ENCODE measurements around the gene ANKLE2. TPM values are rescaled to one million over a fixed set of nuclear protein-coding genes. Genes with fewer than 3 reads are reported as not detected.
A peak's percentile ranks its signal among the peaks of the same experiment; 100 is the strongest.

The ANKLE2 gene
- total and polyA plus RNA-seq, 8 donors, result 20.0 to 39.6 (median 23.6) TPM

DNA sequence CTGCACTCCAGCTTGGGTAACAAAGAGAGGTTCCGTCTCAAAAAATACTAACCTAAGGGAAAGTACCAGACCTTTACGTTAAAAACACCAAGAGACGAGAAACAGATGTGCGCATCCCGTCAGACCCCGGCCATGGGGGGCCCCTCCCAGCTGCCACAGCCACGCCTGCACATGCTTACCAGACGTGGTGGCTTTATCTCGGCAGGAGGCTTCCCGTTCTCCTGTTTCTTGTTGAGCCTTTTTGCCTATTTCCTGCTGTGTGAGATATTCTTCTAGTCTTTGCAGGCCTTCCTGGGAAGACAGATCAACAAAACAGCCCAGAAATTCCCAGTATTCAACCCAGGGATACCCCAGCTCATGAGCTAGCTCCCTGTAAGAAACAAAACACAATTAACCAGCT is 27.4 kb downstream of the ANKLE2 start:
- TF ChIP-seq, protein P1, sequence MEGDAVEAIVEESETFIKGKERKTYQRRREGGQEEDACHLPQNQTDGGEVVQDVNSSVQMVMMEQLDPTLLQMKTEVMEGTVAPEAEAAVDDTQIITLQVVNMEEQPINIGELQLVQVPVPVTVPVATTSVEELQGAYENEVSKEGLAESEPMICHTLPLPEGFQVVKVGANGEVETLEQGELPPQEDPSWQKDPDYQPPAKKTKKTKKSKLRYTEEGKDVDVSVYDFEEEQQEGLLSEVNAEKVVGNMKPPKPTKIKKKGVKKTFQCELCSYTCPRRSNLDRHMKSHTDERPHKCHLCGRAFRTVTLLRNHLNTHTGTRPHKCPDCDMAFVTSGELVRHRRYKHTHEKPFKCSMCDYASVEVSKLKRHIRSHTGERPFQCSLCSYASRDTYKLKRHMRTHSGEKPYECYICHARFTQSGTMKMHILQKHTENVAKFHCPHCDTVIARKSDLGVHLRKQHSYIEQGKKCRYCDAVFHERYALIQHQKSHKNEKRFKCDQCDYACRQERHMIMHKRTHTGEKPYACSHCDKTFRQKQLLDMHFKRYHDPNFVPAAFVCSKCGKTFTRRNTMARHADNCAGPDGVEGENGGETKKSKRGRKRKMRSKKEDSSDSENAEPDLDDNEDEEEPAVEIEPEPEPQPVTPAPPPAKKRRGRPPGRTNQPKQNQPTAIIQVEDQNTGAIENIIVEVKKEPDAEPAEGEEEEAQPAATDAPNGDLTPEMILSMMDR (IDR thresholded peaks at IDR 0.05), result no peak
- 82 to 93% methylated on average over 10 of the region's 10 CpGs for WGBS, 2 donors
- no peak overlapping the region for H3K4me3 ChIP-seq
- no peak for DNase-seq
- no peaks in the 10 kb centered on the region for H3K4me1 ChIP-seq
- ATAC-seq, result no peak
- H3K27me3 ChIP-seq, result no peaks in the 10 kb centered on the region
- intact Hi-C loops (cut with DNase I), result no loop called here
- no peak overlapping the region for H3K27ac ChIP-seq
- FAIRE-seq, result no peak
- H3K9me3 ChIP-seq, result no peaks in the 10 kb centered on the region
- H3K36me3 ChIP-seq, result peaks cover 0 to 38% (median 21%) of the 10 kb centered on the region in 3 donors

- Histone ChIP-seq H3K4me3 (no peak overlapping the region), H3K9me3 (no peaks in the 10 kb centered on the region), H3K4me1 (no peaks in the 10 kb centered on the region), H3K27me3 (no peaks in the 10 kb centered on the region), H3K36me3 (peaks cover 0 to 45% (median 21%) of the 10 kb centered on the region in 3 donors), H3K27ac (no peak overlapping the region)
- ATAC-seq, result no peak
- intact Hi-C loops (cut with DNase I), result no loop called here
- TF ChIP-seq, protein P1 (IDR thresholded peaks at IDR 0.05), result no peak
- 92 to 94% methylated on average over 17 of the region's 17 CpGs for WGBS, 2 donors
- DNase-seq, result no peak
- FAIRE-seq, result no peak
These were observed 30.1 kb downstream of the ANKLE2 start for GRCh38 chr12:132731574-132731973.

GRCh38 chr12:132730353-132730752 is 31.3 kb downstream of the ANKLE2 start:
- H3K4me3 ChIP-seq, result no peak overlapping the region
- H3K27me3 ChIP-seq, result no peaks in the 10 kb centered on the region
- no peak for FAIRE-seq
- TF ChIP-seq, protein P1 (IDR thresholded peaks at IDR 0.05), result no peak
- H3K36me3 ChIP-seq, result peaks cover 0 to 54% (median 19%) of the 10 kb centered on the region in 3 donors
- intact Hi-C loops (cut with DNase I), result no loop called here
- peak in 1 of 4 donors; percentile 11 for ATAC-seq
- no peaks in the 10 kb centered on the region for H3K4me1 ChIP-seq
- H3K9me3 ChIP-seq, result no peaks in the 10 kb centered on the region
- no peak for DNase-seq
- no peak overlapping the region for H3K27ac ChIP-seq
- WGBS, 2 donors, result 95% methylated on average over 11 of the region's 11 CpGs

DNA sequence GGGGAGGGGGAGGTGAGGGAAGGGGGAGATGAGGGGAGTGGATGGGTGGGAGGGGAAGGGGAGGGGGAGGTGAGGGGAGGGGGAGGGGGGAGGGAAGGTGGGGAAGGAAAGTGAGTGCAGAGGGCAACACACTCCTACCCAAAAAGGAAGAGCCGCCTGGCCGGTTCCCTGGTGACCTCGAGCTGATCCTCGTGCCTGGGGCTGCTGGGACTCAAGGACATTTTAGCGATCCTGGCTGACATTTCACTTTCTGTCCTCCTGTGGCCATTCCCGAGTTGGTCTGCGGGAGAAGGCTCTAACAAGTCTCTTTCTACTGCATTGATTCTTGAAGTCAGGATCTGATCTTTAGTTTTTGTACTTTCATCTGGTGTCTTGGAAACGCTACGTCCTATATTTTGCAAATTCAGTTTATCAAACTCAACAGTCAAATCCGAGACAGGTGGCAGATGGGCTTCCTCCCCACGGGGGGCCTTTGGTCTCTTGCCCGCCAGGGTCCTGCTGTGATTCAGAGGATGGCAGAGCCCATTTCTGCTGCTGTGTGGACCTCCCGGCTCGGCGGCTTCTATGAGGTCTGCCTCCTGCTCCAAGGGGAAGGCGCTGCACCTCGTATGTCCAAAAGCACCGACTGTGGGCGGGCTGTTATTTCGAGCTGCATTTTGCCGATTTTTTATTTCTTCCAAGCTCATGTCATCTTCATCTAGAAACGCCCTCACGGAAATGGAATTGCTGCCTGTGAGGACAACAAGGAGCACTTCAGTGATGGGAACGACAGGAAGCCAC is 31.9 kb downstream of the ANKLE2 start:
- no peaks in the 10 kb centered on the region for H3K9me3 ChIP-seq
- H3K36me3 ChIP-seq, result peaks cover 2 to 58% (median 19%) of the 10 kb centered on the region in 3 donors
- TF ChIP-seq, protein P1 (IDR thresholded peaks at IDR 0.05), result no peak
- H3K27me3 ChIP-seq, result no peaks in the 10 kb centered on the region
- FAIRE-seq (no peak), ATAC-seq (peak in 1 of 4 donors; percentile 31), DNase-seq (no peak)
- H3K27ac ChIP-seq, result no peak overlapping the region
- no peak overlapping the region for H3K4me3 ChIP-seq
- WGBS, 2 donors, result 83 to 84% methylated on average over 24 of the region's 24 CpGs
- intact Hi-C loops (cut with DNase I), result no loop called here
- no peaks in the 10 kb centered on the region for H3K4me1 ChIP-seq

GRCh38 chr12:132728502-132728901 is 33.1 kb downstream of the ANKLE2 start:
- Histone ChIP-seq H3K4me3 (no peak overlapping the region), H3K9me3 (no peaks in the 10 kb centered on the region), H3K27ac (no peak overlapping the region), H3K27me3 (no peaks in the 10 kb centered on the region), H3K4me1 (no peaks in the 10 kb centered on the region), H3K36me3 (peaks cover 6 to 49% (median 11%) of the 10 kb centered on the region in 3 donors)
- ATAC-seq (no peak), DNase-seq (no peak), FAIRE-seq (no peak)
- 97 to 99% methylated on average over 7 of the region's 7 CpGs for WGBS, 2 donors
- intact Hi-C loops (cut with DNase I), result no loop called here
- TF ChIP-seq, protein P1 (IDR thresholded peaks at IDR 0.05), result no peak

Data from pancreas (tissue), 10 donors.